GM12874 (cell line): ENCODE data around the gene FOXO6.

Experiments
- TF ChIP-seq, protein P1 (sequence below): IDR thresholded peaks from 2 replicates; pipeline ENCODE4 v1.5.1; 2011; ENCODE audit warnings: low read depth, mild to moderate bottlenecking, control low read depth, low read length, moderate library complexity; ENCODE audit not compliant: insufficient read depth

The FOXO6 gene

GRCh38 chr1:41368366-41368765 lies 7.1 kb downstream of the FOXO6 start:
- TF ChIP-seq, protein P1, sequence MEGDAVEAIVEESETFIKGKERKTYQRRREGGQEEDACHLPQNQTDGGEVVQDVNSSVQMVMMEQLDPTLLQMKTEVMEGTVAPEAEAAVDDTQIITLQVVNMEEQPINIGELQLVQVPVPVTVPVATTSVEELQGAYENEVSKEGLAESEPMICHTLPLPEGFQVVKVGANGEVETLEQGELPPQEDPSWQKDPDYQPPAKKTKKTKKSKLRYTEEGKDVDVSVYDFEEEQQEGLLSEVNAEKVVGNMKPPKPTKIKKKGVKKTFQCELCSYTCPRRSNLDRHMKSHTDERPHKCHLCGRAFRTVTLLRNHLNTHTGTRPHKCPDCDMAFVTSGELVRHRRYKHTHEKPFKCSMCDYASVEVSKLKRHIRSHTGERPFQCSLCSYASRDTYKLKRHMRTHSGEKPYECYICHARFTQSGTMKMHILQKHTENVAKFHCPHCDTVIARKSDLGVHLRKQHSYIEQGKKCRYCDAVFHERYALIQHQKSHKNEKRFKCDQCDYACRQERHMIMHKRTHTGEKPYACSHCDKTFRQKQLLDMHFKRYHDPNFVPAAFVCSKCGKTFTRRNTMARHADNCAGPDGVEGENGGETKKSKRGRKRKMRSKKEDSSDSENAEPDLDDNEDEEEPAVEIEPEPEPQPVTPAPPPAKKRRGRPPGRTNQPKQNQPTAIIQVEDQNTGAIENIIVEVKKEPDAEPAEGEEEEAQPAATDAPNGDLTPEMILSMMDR = no peak

- TF ChIP-seq, protein P1 = no peak
These were observed 7.6 kb downstream of the FOXO6 start for GRCh38 chr1:41368801-41369200.

- TF ChIP-seq, protein P1 = no peak
These were observed 8.3 kb downstream of the FOXO6 start for GRCh38 chr1:41369531-41369930.

GRCh38 chr1:41370225-41370624 lies 9.0 kb downstream of the FOXO6 start:
- TF ChIP-seq, protein P1 = no peak

- TF ChIP-seq, protein P1 = no peak
These were observed 9.7 kb downstream of the FOXO6 start for GRCh38 chr1:41370756-41371420.

DNA sequence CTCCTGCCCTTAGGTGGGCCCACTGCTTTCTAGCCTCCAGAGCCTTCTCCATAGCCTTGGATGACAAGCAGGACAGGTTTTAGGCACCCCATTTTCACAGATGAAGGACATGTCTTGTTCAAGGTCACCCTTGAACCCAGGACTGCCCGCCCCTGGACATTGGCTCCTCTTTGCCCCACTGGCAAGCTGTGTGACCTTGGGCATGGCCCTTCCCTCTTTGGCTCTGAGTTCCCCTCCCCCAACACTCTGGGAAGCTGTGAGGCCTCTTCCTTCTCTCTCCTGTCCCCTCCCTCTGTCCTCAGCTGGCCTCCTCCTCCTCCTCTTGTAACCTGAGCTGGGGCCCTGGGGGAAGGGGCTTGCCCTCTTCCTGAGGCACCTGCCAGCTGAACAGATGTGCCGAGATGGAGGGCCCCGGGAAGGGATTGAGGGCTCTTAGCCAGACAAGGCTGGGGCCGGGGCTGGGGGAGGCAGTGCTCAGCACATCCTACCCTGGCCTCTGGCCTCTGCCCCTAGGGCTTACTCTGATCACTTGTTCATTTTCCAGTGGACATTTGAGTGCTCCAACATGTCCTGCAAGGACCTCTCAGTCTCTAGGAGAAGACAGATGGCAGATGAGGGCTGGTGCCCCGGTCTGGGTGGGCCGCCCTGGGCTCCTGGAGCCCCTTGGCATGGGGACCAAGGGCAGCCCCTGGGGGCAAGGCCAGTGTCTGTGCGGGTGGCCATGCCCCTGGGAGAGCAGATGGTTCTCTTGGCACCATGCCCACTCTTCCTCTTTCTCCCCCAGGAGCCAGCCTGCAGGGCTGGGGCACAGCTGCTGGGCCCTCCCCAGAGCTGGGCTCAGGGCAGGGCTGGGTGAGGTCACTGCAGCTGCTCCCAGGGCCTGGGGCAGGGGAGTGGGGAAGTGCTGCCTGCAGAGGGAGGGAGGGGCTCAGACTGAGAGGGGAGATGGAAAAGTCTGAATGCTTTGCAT lies 10.7 kb downstream of the FOXO6 start:
- TF ChIP-seq, protein P1 = no peak

DNA sequence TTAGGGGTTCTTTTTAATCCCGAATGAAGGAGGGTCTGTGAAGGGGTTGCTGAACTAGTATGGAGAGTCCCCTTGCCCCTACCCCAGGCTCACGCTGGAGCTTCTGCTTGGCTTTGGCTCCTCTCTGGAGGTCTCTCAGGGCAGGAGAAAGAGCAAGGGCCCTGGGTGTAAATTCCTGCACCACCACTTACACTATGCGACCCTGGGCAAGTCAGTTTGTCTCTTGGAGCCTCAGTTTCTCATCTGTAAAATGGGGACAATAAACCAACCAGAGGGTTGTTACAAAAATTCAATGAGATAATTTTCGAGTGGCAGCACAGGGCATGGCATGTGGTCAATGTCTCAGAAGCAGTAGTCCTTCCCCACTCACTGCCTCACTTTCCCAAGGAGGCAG lies 11.4 kb downstream of the FOXO6 start:
- TF ChIP-seq, protein P1 = no peak
